Activated T-helper 17 cell treated with anti-CD3 and anti-CD28 coated beads, Interleukin-2, amount 50 U/mL, for 72 hours (primary cell): ENCODE data around the gene NEU4. TPM values are rescaled to one million over a fixed set of nuclear protein-coding genes. Genes with fewer than 3 reads are reported as not detected.
A peak's percentile ranks its signal among the peaks of the same experiment; 100 is the strongest.
"Not testable (repeated sequence)": the region's sequence is repeated elsewhere in the genome, so short reads cannot be mapped to it uniquely, and the experiment has no call there.

Source experiments
- ATAC-seq: fragments of 150-1000 bp; cut with Tn5 transposase; replicated peaks from 2 replicates; pipeline ENCODE4 v1.10.0; 2021; ENCODE audit warnings: mild to moderate bottlenecking, moderate library complexity
- H3K27ac Mint-ChIP-seq: one replicate; pipeline ENCODE4 v1.8.0; 2022; ENCODE audit warnings: mixed read lengths
- H3K27me3 Mint-ChIP-seq: one replicate; pipeline ENCODE4 v1.8.0; 2022; ENCODE audit warnings: mixed read lengths
- H3K36me3 Mint-ChIP-seq: one replicate; pipeline ENCODE4 v1.8.0; 2022; ENCODE audit warnings: low read depth, mild to moderate bottlenecking, mixed read lengths
- H3K4me1 Mint-ChIP-seq: one replicate; pipeline ENCODE4 v1.8.0; 2022; ENCODE audit warnings: mixed read lengths
- H3K4me3 Mint-ChIP-seq: one replicate; pipeline ENCODE4 v1.8.0; 2022; ENCODE audit warnings: mild to moderate bottlenecking, mixed read lengths
- H3K9me3 Mint-ChIP-seq: one replicate; pipeline ENCODE4 v1.8.0; 2022; ENCODE audit warnings: mixed read lengths
- total RNA-seq, 2 donors: library from RNA; stranded (reverse); gene quantifications; one replicate each; pipeline ENCODE4 v1.2.3, GENCODE V29; 2022

The NEU4 gene, protein sequence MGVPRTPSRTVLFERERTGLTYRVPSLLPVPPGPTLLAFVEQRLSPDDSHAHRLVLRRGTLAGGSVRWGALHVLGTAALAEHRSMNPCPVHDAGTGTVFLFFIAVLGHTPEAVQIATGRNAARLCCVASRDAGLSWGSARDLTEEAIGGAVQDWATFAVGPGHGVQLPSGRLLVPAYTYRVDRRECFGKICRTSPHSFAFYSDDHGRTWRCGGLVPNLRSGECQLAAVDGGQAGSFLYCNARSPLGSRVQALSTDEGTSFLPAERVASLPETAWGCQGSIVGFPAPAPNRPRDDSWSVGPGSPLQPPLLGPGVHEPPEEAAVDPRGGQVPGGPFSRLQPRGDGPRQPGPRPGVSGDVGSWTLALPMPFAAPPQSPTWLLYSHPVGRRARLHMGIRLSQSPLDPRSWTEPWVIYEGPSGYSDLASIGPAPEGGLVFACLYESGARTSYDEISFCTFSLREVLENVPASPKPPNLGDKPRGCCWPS
- 1 to 10 TPM; 1.1 to 9.8 TPM for total RNA-seq

DNA sequence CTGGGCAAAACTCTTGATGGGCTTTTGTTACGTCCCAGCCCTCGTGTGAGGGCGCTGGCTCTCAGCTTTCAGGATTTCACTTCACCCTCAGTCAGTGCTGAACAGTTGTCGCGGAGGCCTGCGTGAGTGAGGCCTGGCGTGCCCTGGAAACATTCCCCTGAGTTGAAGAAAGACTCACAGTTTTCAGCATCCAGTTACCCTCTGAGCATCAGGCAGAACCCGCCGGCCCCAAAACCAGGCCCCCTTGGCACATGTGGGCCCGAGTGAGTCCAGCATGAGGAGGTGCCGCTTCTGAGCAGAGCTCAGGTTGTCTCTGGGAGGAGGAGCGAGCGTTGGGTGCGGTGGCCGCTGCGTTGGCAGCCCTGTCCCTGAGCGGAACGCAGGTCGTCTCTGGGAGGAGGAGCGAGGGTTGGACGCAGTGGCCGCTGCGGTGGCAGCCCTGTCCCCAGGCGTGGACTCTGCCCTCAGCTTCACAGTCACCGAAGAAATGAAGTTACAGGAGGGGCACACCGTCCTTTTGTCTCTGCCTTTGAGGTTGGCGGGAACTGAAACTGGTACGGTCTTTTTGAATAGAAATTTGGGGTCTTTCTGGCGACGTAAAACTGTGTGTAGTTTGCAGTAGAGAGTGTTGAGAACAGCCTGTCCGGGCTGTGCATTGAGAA lies at the start of gene NEU4:
Gene NEU4, plus strand, starts transcription at position 473 of the 662 bp plus-strand sequence. CDS start 5,292 bp downstream, outside the sequence.
- Mint-ChIP-seq H3K4me3 (no peak within 1 kb of the TSS), H3K27ac (peak within 1 kb of the TSS; percentile 37), H3K4me1 (no peaks in the 10 kb centered on the region), H3K27me3 (no peaks in the 10 kb centered on the region), H3K9me3 (no peaks in the 10 kb centered on the region), H3K36me3 (no peaks in the 10 kb centered on the region)
- no peak for ATAC-seq

DNA sequence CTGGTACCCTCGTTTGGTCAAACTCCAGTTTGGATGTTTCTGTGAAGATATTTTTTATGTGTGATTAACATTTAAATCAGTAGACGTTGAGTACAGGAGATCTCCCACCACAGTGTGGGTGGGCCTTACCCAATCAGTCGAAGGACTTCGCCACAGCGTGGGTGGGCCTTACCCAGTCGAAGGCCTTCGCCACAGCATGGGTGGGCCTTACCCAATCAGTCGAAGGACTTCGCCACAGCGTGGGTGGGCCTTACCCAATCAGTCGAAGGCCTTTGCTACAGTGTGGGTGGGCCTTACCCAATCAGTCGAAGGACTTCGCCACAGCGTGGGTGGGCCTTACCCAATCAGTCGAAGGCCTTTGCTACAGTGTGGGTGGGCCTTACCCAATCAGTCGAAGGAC lies 49.1 kb upstream of the NEU4 start:
- peaks cover 35% of the 10 kb centered on the region for H3K36me3 Mint-ChIP-seq
- not testable (repeated sequence) for H3K27ac Mint-ChIP-seq, H3K27me3 Mint-ChIP-seq, H3K9me3 Mint-ChIP-seq, H3K4me1 Mint-ChIP-seq, H3K4me3 Mint-ChIP-seq, ATAC-seq

DNA sequence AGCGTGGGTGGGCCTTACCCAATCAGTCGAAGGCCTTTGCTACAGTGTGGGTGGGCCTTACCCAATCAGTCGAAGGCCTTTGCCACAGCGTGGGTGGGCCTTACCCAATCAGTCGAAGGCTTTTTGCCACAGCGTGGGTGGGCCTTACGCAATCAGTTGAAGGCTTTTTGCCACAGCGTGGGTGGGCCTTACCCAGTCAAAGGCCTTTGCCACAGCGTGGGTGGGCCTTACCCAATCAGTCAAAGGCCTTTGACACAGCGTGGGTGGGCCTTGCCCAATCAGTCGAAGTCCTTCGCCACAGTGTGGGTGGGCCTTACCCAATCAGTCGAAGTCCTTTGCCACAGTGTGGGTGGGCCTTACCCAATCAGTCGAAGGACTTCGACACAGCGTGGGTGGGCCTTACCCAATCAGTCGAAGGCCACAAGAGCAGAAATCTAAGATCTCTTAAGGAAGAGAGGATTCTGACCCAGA lies 48.7 kb upstream of the NEU4 start:
- no peak overlapping the region for H3K4me3 Mint-ChIP-seq
- peak overlapping the region; percentile 37 for H3K27ac Mint-ChIP-seq
- ATAC-seq = no peak

DNA sequence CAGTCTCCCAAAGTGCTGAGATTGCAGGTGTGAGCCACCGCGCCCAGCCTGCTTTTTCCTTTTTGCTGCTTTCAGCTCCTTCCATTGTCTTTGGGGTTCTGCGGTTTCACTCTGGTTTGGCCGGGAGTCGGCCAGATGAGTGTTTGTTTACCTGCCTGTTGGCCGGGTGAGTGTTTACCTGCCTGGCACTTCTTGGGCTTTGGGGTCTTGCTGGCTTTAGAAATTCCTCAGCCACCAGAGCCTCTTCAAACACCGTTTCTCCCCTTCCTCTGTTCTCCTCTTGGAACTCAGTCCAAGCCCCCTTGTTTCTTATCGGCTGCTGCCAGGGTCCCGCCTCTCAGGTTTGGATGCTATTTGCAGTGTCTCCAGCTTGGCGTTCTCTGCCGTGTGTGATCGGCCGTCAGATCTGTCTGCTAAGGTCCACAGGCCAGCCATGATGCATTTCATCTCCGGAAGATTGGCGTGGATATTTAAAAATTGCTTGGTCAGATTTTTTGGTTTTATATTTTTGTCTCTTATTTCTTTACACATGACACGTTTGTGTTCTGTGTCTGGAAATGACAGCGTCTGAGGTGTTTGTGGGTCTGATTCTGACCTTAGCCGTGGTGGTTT lies 46.6 kb upstream of the NEU4 start:
- H3K27ac Mint-ChIP-seq = peak overlapping the region; percentile 92
- peaks cover 25% of the 10 kb centered on the region for H3K36me3 Mint-ChIP-seq
- peaks cover 6% of the 10 kb centered on the region for H3K4me1 Mint-ChIP-seq
- no peaks in the 10 kb centered on the region for H3K27me3 Mint-ChIP-seq
- H3K9me3 Mint-ChIP-seq = no peaks in the 10 kb centered on the region
- H3K4me3 Mint-ChIP-seq = peak overlapping the region; percentile 79
- ATAC-seq = no peak

More for the DNA sequence above, 48.7 kb upstream of the NEU4 start:
- Mint-ChIP-seq H3K27me3 (no peaks in the 10 kb centered on the region), H3K36me3 (peaks cover 35% of the 10 kb centered on the region), H3K4me1 (peaks cover 6% of the 10 kb centered on the region), H3K9me3 (no peaks in the 10 kb centered on the region)

DNA sequence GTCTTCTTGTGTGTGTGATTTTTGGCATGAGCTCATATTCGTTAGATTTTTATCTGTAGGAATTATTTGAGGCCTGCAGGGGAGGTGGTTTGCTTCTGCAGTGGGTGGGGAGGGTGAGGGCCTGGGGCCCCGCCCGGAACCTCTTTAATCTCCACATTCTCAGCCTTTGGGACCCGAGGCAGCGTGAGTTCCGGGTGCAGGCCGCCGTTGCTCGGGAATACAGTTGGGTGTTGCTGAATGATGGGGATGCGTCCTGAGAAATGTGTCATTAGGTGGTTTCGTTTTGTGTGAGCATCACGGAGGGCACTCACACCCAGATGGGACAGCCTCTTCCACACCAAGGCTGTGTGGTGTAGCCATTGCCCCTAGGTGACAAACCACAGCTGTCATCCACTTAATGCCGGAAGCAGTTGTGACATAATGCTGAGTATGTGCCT lies 46.0 kb upstream of the NEU4 start:
- H3K4me3 Mint-ChIP-seq = peak overlapping the region; percentile 79
- peaks cover 24% of the 10 kb centered on the region for H3K36me3 Mint-ChIP-seq
- H3K27ac Mint-ChIP-seq = peak overlapping the region; percentile 92
- no peaks in the 10 kb centered on the region for H3K9me3 Mint-ChIP-seq
- peaks cover 6% of the 10 kb centered on the region for H3K4me1 Mint-ChIP-seq
- peak; percentile 86 for ATAC-seq
- no peaks in the 10 kb centered on the region for H3K27me3 Mint-ChIP-seq

DNA sequence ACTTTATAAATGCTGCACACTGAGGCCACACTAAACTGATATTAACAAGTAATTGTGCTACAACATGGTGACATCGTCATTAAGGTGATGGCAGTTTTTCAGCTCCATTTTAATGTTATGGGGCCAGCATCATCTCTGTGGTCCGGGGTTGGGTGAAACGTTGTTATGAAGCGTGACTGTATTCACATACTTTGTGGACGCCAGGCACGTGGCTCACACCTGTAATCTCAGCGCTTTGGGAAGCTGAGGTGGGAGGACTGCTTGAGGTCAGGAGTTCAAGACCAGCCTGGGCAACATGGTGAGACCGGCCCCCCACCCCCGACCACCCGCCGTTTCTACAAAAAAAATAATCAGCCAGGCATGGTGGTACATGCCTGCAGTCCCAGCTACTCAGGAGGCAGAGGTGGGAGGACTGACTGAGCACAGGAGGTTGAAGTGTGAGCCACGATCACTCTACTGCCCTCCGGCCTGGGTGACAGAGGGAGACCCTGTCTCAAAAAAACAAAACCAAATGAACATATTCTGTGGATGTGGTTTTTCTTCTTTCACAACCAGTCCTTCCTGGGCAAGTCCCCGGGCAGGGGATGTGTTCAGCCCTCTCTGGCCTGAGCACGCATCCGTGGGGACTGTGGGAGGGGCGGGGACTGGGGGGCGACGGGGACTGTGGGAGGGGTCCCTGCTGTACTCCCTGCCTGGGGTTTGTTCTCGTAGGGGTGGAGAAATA lies 45.3 kb upstream of the NEU4 start:
- peaks cover 24% of the 10 kb centered on the region for H3K36me3 Mint-ChIP-seq
- H3K9me3 Mint-ChIP-seq = no peaks in the 10 kb centered on the region
- peak; percentile 20 for ATAC-seq
- peak overlapping the region; percentile 92 for H3K27ac Mint-ChIP-seq
- H3K4me3 Mint-ChIP-seq = peak overlapping the region; percentile 79
- peaks cover 6% of the 10 kb centered on the region for H3K4me1 Mint-ChIP-seq
- no peaks in the 10 kb centered on the region for H3K27me3 Mint-ChIP-seq

DNA sequence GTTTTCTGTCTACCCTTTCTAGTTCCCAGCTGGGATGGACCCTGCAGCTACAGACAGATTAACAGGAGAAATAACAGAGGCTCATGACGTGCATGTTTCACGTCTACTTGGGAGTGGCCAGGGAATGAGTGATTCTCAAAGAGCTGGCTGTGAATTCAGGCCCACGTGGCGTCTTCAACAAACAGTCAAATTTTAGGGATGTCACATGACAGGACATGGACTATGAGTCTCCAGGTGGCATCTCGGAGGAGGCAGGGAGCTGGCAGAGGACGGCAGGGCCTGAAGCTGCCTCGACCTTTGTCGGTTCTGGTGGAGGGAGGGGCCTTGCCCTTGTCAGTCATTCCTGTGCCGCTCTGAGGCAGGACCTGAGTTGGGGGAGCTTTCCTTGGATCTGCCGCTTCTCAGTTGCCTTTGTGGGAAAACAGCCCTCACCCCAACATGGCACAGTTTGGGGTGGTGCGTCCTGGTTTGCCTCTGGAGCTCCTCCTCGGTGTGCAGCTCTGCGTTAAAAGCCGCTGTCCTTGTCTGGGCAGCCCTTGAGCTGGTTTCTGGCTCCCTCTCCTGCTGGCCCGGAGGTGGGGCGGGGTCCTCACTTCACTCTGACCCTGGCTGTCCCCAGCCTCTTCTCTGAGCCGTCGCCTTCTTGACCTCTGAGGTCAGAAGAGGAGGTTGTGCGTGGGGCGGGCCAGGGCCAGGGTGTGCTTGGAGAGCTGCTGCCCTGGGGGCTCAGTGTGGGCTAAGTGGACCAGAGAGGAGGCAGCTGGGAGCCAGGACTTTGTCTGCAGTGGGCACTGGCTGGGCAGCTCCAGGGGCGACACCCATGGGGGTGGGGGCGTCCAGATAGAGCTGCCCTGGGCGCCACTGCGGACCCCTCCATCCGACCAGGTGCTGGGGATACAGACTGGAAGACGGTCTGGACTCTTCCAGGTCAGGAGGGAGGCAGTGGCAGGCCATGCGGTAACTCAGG lies 44.4 kb upstream of the NEU4 start:
- Mint-ChIP-seq H3K27me3 (no peaks in the 10 kb centered on the region), H3K4me1 (peaks cover 6% of the 10 kb centered on the region), H3K36me3 (peaks cover 15% of the 10 kb centered on the region), H3K4me3 (no peak overlapping the region), H3K9me3 (no peaks in the 10 kb centered on the region), H3K27ac (no peak overlapping the region)
- no peak for ATAC-seq

DNA sequence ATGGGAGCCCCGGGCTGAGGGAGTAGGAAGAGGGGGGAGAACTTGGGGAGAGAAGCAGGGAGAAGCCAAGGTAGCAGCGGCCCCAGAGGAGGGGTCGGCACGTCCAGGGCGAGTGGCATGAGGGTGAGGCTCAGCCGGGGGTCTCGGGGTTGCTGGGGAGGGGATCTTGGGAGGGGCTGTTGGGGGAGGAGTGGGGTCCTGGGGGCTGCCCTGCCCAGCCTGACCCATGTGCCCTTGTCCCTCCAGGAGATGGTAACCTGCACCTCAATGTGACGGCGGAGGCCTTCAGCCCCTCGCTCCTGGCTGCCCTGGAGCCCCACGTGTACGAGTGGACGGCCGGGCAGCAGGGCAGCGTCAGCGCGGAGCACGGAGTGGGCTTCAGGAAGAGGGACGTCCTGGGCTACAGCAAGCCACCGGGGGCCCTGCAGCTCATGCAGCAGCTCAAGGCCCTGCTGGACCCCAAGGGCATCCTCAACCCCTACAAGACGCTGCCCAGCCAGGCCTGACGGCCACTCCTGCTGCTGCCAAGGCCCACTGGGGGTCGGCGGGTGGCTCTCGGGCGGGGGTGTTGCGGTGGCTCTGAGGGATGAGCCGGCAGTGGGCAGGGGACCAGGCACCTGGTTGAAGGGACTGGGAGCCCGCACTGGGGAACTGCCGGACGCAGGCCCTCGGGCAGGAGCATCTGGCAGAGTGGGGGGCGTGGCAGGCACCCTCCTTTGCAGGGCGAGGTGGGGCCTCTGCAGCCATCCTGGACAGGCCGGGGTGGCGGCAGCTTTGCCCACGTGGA lies 41.3 kb upstream of the NEU4 start:
- H3K27ac Mint-ChIP-seq = no peak overlapping the region
- peaks cover under 1% of the 10 kb centered on the region for H3K36me3 Mint-ChIP-seq
- no peak for ATAC-seq

DNA sequence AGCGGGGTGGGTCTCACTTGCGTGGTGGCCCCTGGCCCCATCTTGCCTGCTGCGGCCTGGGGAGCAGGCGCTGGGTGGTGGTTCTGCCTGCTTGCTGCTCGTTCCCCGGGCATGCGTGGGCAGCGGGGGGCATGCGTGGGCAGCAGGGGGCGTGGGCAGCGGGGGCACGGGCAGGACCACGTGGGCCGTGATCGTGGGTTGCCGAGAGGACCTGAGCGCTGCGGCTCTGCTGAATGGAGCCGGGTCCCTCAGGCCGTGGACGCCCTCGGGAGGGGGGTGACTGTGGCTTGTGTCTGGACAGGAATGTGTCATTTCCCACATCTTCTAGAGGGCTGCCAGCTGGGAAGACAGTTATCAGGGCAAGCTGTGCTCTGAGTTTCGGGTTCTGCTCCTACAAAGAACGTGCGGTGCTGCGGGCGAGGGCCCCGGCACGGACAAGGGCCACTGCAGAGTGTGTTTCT lies 40.7 kb upstream of the NEU4 start:
- Mint-ChIP-seq H3K27ac (no peak overlapping the region), H3K4me3 (no peak overlapping the region), H3K9me3 (no peaks in the 10 kb centered on the region), H3K4me1 (peaks cover 9% of the 10 kb centered on the region), H3K36me3 (no peaks in the 10 kb centered on the region), H3K27me3 (no peaks in the 10 kb centered on the region)
- no peak for ATAC-seq

More for the DNA sequence above, 41.3 kb upstream of the NEU4 start:
- no peaks in the 10 kb centered on the region for H3K9me3 Mint-ChIP-seq
- H3K27me3 Mint-ChIP-seq = no peaks in the 10 kb centered on the region
- no peak overlapping the region for H3K4me3 Mint-ChIP-seq
- H3K4me1 Mint-ChIP-seq = peaks cover 10% of the 10 kb centered on the region

DNA sequence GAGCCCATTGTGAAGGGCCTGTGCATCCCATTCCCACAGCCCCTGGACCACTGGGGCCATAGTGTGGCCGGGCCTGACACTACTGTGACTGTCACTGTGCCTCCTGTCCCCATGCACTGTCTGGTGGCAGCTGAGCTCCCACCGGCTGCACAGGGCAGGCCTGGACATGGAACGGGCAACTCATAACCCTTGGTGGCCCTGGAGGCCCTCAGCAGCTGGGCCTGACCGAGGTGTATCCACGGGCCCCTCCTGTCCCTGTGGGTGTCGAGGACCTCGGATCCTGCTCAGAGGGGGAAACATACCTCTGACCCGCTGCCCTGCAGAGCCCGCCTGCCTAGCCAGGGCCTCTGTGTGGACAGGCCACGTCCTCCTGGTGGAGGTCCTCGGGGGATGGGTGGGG lies 40.1 kb upstream of the NEU4 start:
- Mint-ChIP-seq H3K4me1 (peaks cover 9% of the 10 kb centered on the region), H3K36me3 (no peaks in the 10 kb centered on the region), H3K27ac (no peak overlapping the region), H3K4me3 (no peak overlapping the region), H3K9me3 (no peaks in the 10 kb centered on the region), H3K27me3 (no peaks in the 10 kb centered on the region)
- no peak for ATAC-seq

DNA sequence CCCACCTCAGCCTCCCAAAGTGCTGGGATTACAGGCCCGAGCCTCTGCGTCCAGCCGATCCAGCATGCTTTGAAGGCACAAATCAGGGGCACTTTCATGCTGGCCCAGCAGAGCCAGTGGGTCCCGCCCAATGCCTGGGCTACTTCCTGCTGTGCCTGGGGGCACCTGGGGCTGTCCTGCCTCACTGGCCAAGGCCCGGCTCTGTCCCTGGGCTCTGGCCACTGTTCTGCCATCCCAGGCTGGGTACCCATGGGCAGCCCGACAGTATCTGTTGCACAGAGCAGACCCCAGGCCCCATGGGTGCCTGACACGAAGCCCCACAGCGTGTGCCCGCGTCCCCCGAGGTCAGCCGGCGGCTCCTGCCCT lies 39.2 kb upstream of the NEU4 start:
- no peaks in the 10 kb centered on the region for H3K27me3 Mint-ChIP-seq
- H3K27ac Mint-ChIP-seq = no peak overlapping the region
- H3K4me3 Mint-ChIP-seq = no peak overlapping the region
- H3K9me3 Mint-ChIP-seq = no peaks in the 10 kb centered on the region
- ATAC-seq = no peak
- no peaks in the 10 kb centered on the region for H3K36me3 Mint-ChIP-seq
- peaks cover 9% of the 10 kb centered on the region for H3K4me1 Mint-ChIP-seq

DNA sequence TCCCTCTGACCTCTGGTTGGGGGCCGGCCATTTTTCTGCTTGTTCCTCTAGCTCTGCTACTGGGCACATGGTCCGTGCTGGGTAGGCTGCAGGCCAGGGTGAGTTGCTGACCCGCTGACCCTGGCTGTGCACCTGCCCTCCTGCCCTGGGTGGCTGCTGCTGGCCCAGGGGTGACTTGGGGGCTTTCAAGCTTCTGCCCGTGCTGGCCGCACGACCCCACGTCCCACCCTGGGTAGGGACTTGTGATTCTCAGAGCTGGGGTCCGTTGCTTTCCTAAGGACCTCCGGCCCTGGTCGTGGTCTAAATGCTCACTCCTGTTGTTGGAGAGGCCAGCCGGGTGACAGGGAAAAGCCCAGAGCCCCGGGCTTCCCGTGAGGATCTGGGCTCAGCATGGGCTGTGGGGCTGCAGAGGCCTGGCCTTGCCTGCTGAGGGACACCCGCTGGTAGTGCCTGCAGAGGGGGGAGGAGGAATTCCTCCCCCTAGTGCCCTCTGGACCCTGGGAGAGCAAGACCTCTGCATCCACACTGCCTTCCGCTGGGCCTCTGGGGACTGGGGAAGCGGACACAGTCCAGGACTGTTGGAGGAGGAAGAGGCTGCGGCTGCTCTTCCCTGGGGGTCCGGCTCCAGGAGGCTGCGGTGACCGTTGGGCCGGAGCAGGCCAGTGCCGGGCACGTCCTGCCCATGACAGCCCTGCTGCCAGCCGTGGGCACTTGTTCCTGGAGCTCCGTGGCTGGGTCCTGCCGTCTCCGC lies 38.6 kb upstream of the NEU4 start:
- Mint-ChIP-seq H3K36me3 (no peaks in the 10 kb centered on the region), H3K27me3 (no peaks in the 10 kb centered on the region), H3K27ac (no peak overlapping the region), H3K4me1 (peaks cover 9% of the 10 kb centered on the region), H3K4me3 (no peak overlapping the region), H3K9me3 (no peaks in the 10 kb centered on the region)
- ATAC-seq = no peak
